ENCODE results near the gene EYS.

GRCh38 chr6:64146876-64147275 lies 1560.2 kb downstream of the EYS start:
- TF ChIP-seq CTCF (IDR thresholded peaks at IDR 0.05; ENCODE audit: control extremely low read depth in 1 of 3, insufficient read depth in 1 of 3, low read depth in 1 of 3, low read length in 3 of 3) = no peak
- TF ChIP-seq RNF2 (IDR thresholded peaks at IDR 0.05; ENCODE audit: borderline replicate concordance, low read depth, low read length, missing control alignments, poor library complexity, severe bottlenecking) = no peak
- TF ChIP-seq POLR2A (IDR thresholded peaks at IDR 0.05; ENCODE audit: control extremely low read depth in 1 of 2, low read depth in 2 of 2, low read length in 2 of 2) = no peak
- no peak for TF ChIP-seq BACH1 (IDR thresholded peaks at IDR 0.05; ENCODE audit: low read length)
- no peak for TF ChIP-seq CEBPB (IDR thresholded peaks at IDR 0.05; ENCODE audit: low read depth, low read length)
- no peak for TF ChIP-seq GABPA (IDR thresholded peaks at IDR 0.05; ENCODE audit: borderline replicate concordance, insufficient read depth, low read length)
- TF ChIP-seq RFX5 (IDR thresholded peaks at IDR 0.05; ENCODE audit: borderline replicate concordance, low read depth, low read length) = no peak
- TF ChIP-seq CREB1 (IDR thresholded peaks at IDR 0.05) = no peak
- no peak for TF ChIP-seq JUND (IDR thresholded peaks at IDR 0.05; ENCODE audit: low read length)
- no peak for TF ChIP-seq ATF3 (IDR thresholded peaks at IDR 0.05; ENCODE audit: insufficient read depth, low read depth, low read length)
- no peak for TF ChIP-seq POLR2AphosphoS5 (IDR thresholded peaks at IDR 0.05; ENCODE audit: low read depth, low read length)
- TF ChIP-seq SIN3A (conservative IDR thresholded peaks at IDR 0.05 in 1 of 2, IDR thresholded peaks at IDR 0.05 in 1 of 2; ENCODE audit: low read depth in 1 of 2, low read length in 2 of 2) = no peak
- no peak for TF ChIP-seq EZH2 (IDR thresholded peaks at IDR 0.05; ENCODE audit: low read depth, low read length, severe bottlenecking)

All from H1 (cell line).